Stomach (tissue), 9 donors: ENCODE results near the gene COPS7A. TPM values are rescaled to one million over a fixed set of nuclear protein-coding genes. Genes with fewer than 3 reads are reported as not detected.

Experiments used
- DNase-seq, 2 donors: peaks; one replicate each; pipeline versions ENCODE4 v3.0.0 to v3.0.0-alpha.2; 2013 to 2019
- H3K27ac ChIP-seq, 5 donors: fragments of 200-600 bp in 4 of 5; sonication (generic) in 4 of 5; one replicate each; pipeline ENCODE4 v1.5.1; 2013 to 2019; ENCODE audit warnings: mild to moderate bottlenecking in 1 of 5, moderate library complexity in 1 of 5
- H3K27me3 ChIP-seq, 3 donors: fragments of 200-600 bp; sonication (generic); one replicate each; pipeline ENCODE4 v1.5.1; 2017 to 2019; ENCODE audit warnings: mixed run types in 1 of 3
- H3K36me3 ChIP-seq, 4 donors: fragments of 200-600 bp; sonication (generic); 1 replicate in 3 of 4; 2 replicates in 1 of 4; pipeline ENCODE4 v1.5.1; 2016 to 2019
- H3K4me1 ChIP-seq, 4 donors: fragments of 200-600 bp; sonication (generic); one replicate each; pipeline ENCODE4 v1.5.1; 2016 to 2019
- H3K4me3 ChIP-seq, 4 donors: fragments of 200-600 bp; sonication (generic) in 3 of 4; one replicate each; pipeline ENCODE4 v1.5.1; 2016 to 2019; ENCODE audit warnings: mild to moderate bottlenecking in 1 of 4
- H3K9me3 ChIP-seq, 4 donors: fragments of 200-600 bp; sonication (generic); one replicate each; pipeline ENCODE4 v1.5.1; 2016 to 2019
- CTCF ChIP-seq, 7 experiments: fragments of 450-650 bp in 4 of 7; fragments of 200-600 bp in 3 of 7; sonication (generic) in 3 of 7; IDR thresholded peaks; one replicate each; pipeline ENCODE4 v1.5.1; 2016 to 2019; ENCODE audit warnings: antibody characterized with exemption in 7 of 7, control low read depth in 2 of 7, mild to moderate bottlenecking in 1 of 7
- EP300 ChIP-seq: sonication (generic); formaldehyde crosslinking; IDR thresholded peaks from one replicate; pipeline ENCODE4 v1.6.1; 2017; ENCODE audit warnings: antibody characterized with exemption
- POLR2A ChIP-seq, 4 donors: fragments of 450-650 bp; IDR thresholded peaks; one replicate each; pipeline ENCODE4 v1.6.1; 2016; ENCODE audit warnings: antibody characterized with exemption in 4 of 4, control low read depth in 2 of 4, mild to moderate bottlenecking in 1 of 4, moderate library complexity in 1 of 4
- POLR2AphosphoS5 ChIP-seq, 3 donors: sonication (generic); formaldehyde crosslinking; IDR thresholded peaks; one replicate each; pipeline ENCODE4 v1.6.1; 2016; ENCODE audit warnings: antibody characterized with exemption in 3 of 3
- WGBS, 5 donors: extraction: QIAGEN DNeasy Blood & Tissue Kit in 3 of 5; methylation state at CpG; one replicate each; pipeline versions ENCODE4 v1.1.5 to v1.1.7; 2013 to 2018; 5-methylcytosine and 5-hydroxymethylcytosine counted together
- intact Hi-C: fragments of 100-400 bp; cut with DNase I; formaldehyde crosslinking; loops from one replicate; pipeline ENCODE4 v1.15.1; 2023; ENCODE audit warnings: low total_unique reads
- polyA plus RNA-seq, 3 donors: library from polyadenylated mRNA; stranded (reverse); fragments of 200-250 nt; gene quantifications; one replicate each; pipeline ENCODE4 v1.2.3, GENCODE V29; 2013
- total RNA-seq, 5 donors: library from RNA; depleted of rRNA; stranded (reverse); fragments of >200 nt; gene quantifications; one replicate each; pipeline versions ENCODE4 v1.1.0 to v1.2.3, GENCODE V29; 2014 to 2016
- donor health status: healthy with polysubstance abuse.
- donor health status: Bipolar disorder and iron deficiency.
- donor health status: healthy.

The COPS7A gene
- total and polyA plus RNA-seq, 8 donors: 5.8 to 54.2 (median 39.0) TPM

GRCh38 chr12:6685814-6686213, 38.0 kb upstream of the COPS7A start:
- intact Hi-C loops: no loop called here
- DNase-seq: no peak
- TF ChIP-seq EP300 (no peak), POLR2AphosphoS5 (IDR thresholded peaks at IDR 0.05) (no peak), POLR2A (IDR thresholded peaks at IDR 0.05) (no peak), CTCF (IDR thresholded peaks at IDR 0.05) (no peak)
- H3K4me3 ChIP-seq: no peak overlapping the region
- peaks cover 30 to 71% (median 58%) of the 10 kb centered on the region in 4 donors for H3K4me1 ChIP-seq
- no peaks in the 10 kb centered on the region for H3K9me3 ChIP-seq
- H3K36me3 ChIP-seq: peaks cover 0 to 39% (median 32%) of the 10 kb centered on the region in 4 donors
- 52 to 80% (median 77%) methylated on average over 3 of the region's 3 CpGs for WGBS, 5 donors
- no peaks in the 10 kb centered on the region for H3K27me3 ChIP-seq
- peak overlapping the region in 1 of 5 donors; percentile 10 for H3K27ac ChIP-seq

GRCh38 chr12:6688543-6688998, 35.3 kb upstream of the COPS7A start:
- intact Hi-C loops: no loop called here
- WGBS, 5 donors: 0 to 1% (median 0%) methylated on average over 12 to 13 of the region's 13 CpGs
- peak overlapping the region; percentile 94 to 100 (median 98) for H3K27ac ChIP-seq
- DNase-seq: peak; percentile 49 to 86
- peak overlapping the region; percentile 68 to 97 (median 84) for H3K4me3 ChIP-seq
- peaks cover 0 to 15% (median 9%) of the 10 kb centered on the region in 4 donors for H3K36me3 ChIP-seq
- peaks cover 30 to 66% (median 52%) of the 10 kb centered on the region in 4 donors for H3K4me1 ChIP-seq
- no peaks in the 10 kb centered on the region for H3K9me3 ChIP-seq
- TF ChIP-seq CTCF (IDR thresholded peaks at IDR 0.05): no peak
- no peak for TF ChIP-seq POLR2AphosphoS5 (IDR thresholded peaks at IDR 0.05)
- no peak for TF ChIP-seq EP300
- TF ChIP-seq POLR2A (IDR thresholded peaks at IDR 0.05): no peak
- no peaks in the 10 kb centered on the region for H3K27me3 ChIP-seq

- TF ChIP-seq POLR2A (IDR thresholded peaks at IDR 0.05): peak in 1 of 4 donors; percentile 30
- peak; percentile 56 to 93 (median 67) for TF ChIP-seq POLR2AphosphoS5 (IDR thresholded peaks at IDR 0.05)
- no peak for TF ChIP-seq EP300
- TF ChIP-seq CTCF (IDR thresholded peaks at IDR 0.05): peak in 4 of 7 experiments; percentile 7 to 49 (median 20)
- intact Hi-C loops: no loop called here
- Histone ChIP-seq H3K9me3 (no peaks in the 10 kb centered on the region), H3K27me3 (peaks cover 0 to 4% (median 0%) of the 10 kb centered on the region in 3 donors), H3K27ac (peak within 1 kb of the TSS; percentile 94 to 100 (median 98)), H3K4me1 (peaks cover 30 to 61% (median 49%) of the 10 kb centered on the region in 4 donors), H3K4me3 (peak within 1 kb of the TSS; percentile 68 to 97 (median 84)), H3K36me3 (peaks cover 0 to 11% (median 3%) of the 10 kb centered on the region in 4 donors)
- WGBS, 5 donors: 0 to 1% (median 0%) methylated on average over 41 to 72 of the region's 72 CpGs
- peak; percentile 97 to 100 for DNase-seq
These were observed 34.6 kb upstream of the COPS7A start, which contains the start of gene ZNF384 for GRCh38 chr12:6688999-6689882. Gene ZNF384 (minus strand): TSS chr12:6689375. CDS start chr12:6679520, 9,855 bp downstream.

GRCh38 chr12:6691473-6691872, 32.4 kb upstream of the COPS7A start:
- H3K4me3 ChIP-seq: no peak overlapping the region
- H3K27ac ChIP-seq: no peak overlapping the region
- no peaks in the 10 kb centered on the region for H3K36me3 ChIP-seq
- 79 to 91% (median 85%) methylated on average over 4 of the region's 4 CpGs for WGBS, 5 donors
- H3K27me3 ChIP-seq: peaks cover 0 to 23% (median 0%) of the 10 kb centered on the region in 3 donors
- TF ChIP-seq POLR2AphosphoS5 (IDR thresholded peaks at IDR 0.05) (no peak), CTCF (IDR thresholded peaks at IDR 0.05) (no peak), POLR2A (IDR thresholded peaks at IDR 0.05) (no peak)
- intact Hi-C loops: no loop called here
- no peaks in the 10 kb centered on the region for H3K9me3 ChIP-seq
- no peak for DNase-seq
- H3K4me1 ChIP-seq: peaks cover 29 to 41% (median 33%) of the 10 kb centered on the region in 4 donors
